Bronchial epithelial cell (primary cell): Measurements from ENCODE around the gene ANKS1B. TPM values are rescaled to one million over a fixed set of nuclear protein-coding genes. Genes with fewer than 3 reads are reported as not detected.

Source experiments
- DNase-seq: peaks from one replicate; pipeline ENCODE4 v3.0.0-alpha.2; 2010; ENCODE audit warnings: low read depth
- FAIRE-seq: peaks from 2 replicates; lab custom pipeline; 2011; peaks lifted over from hg19 to GRCh38; lab: Jason Lieb, UNC
- H3K27me3 ChIP-seq: 2 replicates; pipeline ENCODE4 v1.5.1; 2011; ENCODE audit warnings: low read length; ENCODE audit not compliant: control insufficient read depth, insufficient read depth
- H3K36me3 ChIP-seq: 2 replicates; pipeline ENCODE4 v1.5.1; 2011; ENCODE audit warnings: low read length; ENCODE audit not compliant: control insufficient read depth, insufficient read depth
- H3K4me3 ChIP-seq: 2 replicates; pipeline ENCODE4 v1.5.1; 2011; ENCODE audit warnings: mild to moderate bottlenecking, low read depth, low read length, control low read depth
- CTCF ChIP-seq: IDR thresholded peaks from 2 replicates; pipeline ENCODE4 v1.5.1; 2011; ENCODE audit warnings: mild to moderate bottlenecking, moderate library complexity, low read length, control low read depth, inconsistent platforms; ENCODE audit not compliant: insufficient read depth, severe bottlenecking
- total RNA-seq: library from RNA; depleted of rRNA; stranded (reverse); fragments of >200 nt; gene quantifications from 2 replicates; pipeline ENCODE4 v1.2.1, GENCODE V29; 2014

The ANKS1B gene
- total RNA-seq, 1 donor from 2014 or later = 0.26 TPM

- H3K4me3 ChIP-seq = no peak overlapping the region
- no peaks in the 10 kb centered on the region for H3K27me3 ChIP-seq
- FAIRE-seq = no peak
- TF ChIP-seq CTCF = no peak
- H3K36me3 ChIP-seq = no peaks in the 10 kb centered on the region
- DNase-seq = no peak
These were observed 1166.5 kb downstream of the ANKS1B start for GRCh38 chr12:98818239-98818638.

GRCh38 chr12:98817742-98818141 is 1167.0 kb downstream of the ANKS1B start:
- no peak for FAIRE-seq
- Histone ChIP-seq H3K4me3 (no peak overlapping the region), H3K27me3 (no peaks in the 10 kb centered on the region), H3K36me3 (no peaks in the 10 kb centered on the region)
- TF ChIP-seq CTCF = no peak
- no peak for DNase-seq

- Histone ChIP-seq H3K27me3 (no peaks in the 10 kb centered on the region), H3K36me3 (no peaks in the 10 kb centered on the region), H3K4me3 (no peak overlapping the region)
- DNase-seq = no peak
- TF ChIP-seq CTCF = no peak
- FAIRE-seq = no peak
These were observed 1168.0 kb downstream of the ANKS1B start for GRCh38 chr12:98816720-98817119.

- Histone ChIP-seq H3K36me3 (no peaks in the 10 kb centered on the region), H3K27me3 (no peaks in the 10 kb centered on the region), H3K4me3 (no peak overlapping the region)
- no peak for TF ChIP-seq CTCF
- FAIRE-seq (no peak), DNase-seq (no peak)
These were observed 1170.5 kb downstream of the ANKS1B start for GRCh38 chr12:98814254-98814653.

GRCh38 chr12:98812225-98812624 is 1172.5 kb downstream of the ANKS1B start:
- Histone ChIP-seq H3K36me3 (no peaks in the 10 kb centered on the region), H3K27me3 (no peaks in the 10 kb centered on the region), H3K4me3 (no peak overlapping the region)
- FAIRE-seq (no peak), DNase-seq (no peak)
- no peak for TF ChIP-seq CTCF

GRCh38 chr12:98808243-98808875 is 1176.4 kb downstream of the ANKS1B start:
- FAIRE-seq (no peak), DNase-seq (no peak)
- TF ChIP-seq CTCF = no peak
- no peaks in the 10 kb centered on the region for H3K27me3 ChIP-seq
- no peak overlapping the region for H3K4me3 ChIP-seq
- no peaks in the 10 kb centered on the region for H3K36me3 ChIP-seq
